ENCODE data around the gene CEP164. TPM values are rescaled to one million over a fixed set of nuclear protein-coding genes. Genes with fewer than 3 reads are reported as not detected.

CEP164 gene
- total RNA-seq, 3 donors from 2014 or later: 13.8 to 26.2 (median 17.3) TPM

DNA sequence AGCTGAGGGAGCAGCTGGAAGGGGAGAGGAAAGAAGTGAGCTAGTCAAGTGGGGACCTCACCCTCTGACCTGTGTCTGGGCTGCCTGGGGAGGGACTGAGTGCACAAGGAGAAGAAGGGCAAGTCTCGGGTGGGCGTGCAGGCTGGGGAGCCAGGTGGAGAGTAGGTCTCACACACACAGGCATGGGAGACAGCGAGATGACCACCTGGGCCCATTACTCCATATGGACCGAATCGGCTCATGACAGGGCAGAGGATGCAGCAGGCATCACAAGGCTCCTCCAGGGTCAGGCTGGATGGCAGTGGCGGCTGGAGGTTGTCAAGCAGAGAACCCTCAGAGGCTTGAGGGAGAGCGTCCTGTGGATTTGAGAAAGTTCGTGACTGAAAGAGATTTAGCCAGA is 63.5 kb downstream of the CEP164 start:
- DNase-seq (no peak), ATAC-seq (no peak)
- intact Hi-C loops (cut with DNase I, micrococcal nuclease): no loop called here
- no peak for TF ChIP-seq CTCF (IDR thresholded peaks at IDR 0.05)
- Histone ChIP-seq H3K4me3 (no peak overlapping the region), H3K4me1 (ENCODE audit: low read depth) (no peaks in the 10 kb centered on the region), H3K9me3 (no peaks in the 10 kb centered on the region), H3K36me3 (ENCODE audit: low read depth) (peaks cover 3% of the 10 kb centered on the region)

GRCh38 chr11:117392001-117392690 is 64.5 kb downstream of the CEP164 start:
- ATAC-seq: no peak
- no peaks in the 10 kb centered on the region for H3K9me3 ChIP-seq
- no peak for TF ChIP-seq CTCF (IDR thresholded peaks at IDR 0.05)
- no peaks in the 10 kb centered on the region for H3K4me1 ChIP-seq (ENCODE audit: low read depth)
- H3K4me3 ChIP-seq: no peak overlapping the region
- no peak for DNase-seq
- peaks cover 3% of the 10 kb centered on the region for H3K36me3 ChIP-seq (ENCODE audit: low read depth)
- intact Hi-C loops (cut with DNase I, micrococcal nuclease): no loop called here

DNA sequence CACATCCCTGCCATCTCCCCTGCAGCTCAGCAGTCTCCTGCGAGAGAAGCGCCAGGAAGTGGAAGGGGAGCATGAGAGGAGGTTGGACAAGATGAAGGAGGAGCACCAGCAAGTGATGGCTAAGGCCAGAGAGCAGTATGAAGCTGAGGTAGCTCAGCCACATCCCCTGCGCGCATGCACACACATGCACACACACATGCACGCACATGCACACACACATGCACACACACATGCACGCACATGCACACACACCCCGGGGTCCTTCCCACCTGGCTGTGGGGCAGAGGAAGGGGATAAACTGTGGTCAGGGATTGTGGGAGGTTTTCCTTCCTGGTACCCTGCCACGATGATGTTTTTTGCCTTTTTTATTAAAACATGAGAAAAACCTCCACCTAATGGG is 65.3 kb downstream of the CEP164 start:
- H3K9me3 ChIP-seq: no peaks in the 10 kb centered on the region
- H3K4me3 ChIP-seq: no peak overlapping the region
- DNase-seq (no peak), ATAC-seq (no peak)
- H3K4me1 ChIP-seq (ENCODE audit: low read depth): no peaks in the 10 kb centered on the region
- TF ChIP-seq CTCF (IDR thresholded peaks at IDR 0.05): no peak
- peaks cover 3% of the 10 kb centered on the region for H3K36me3 ChIP-seq (ENCODE audit: low read depth)
- intact Hi-C loops (cut with DNase I, micrococcal nuclease): no loop called here

DNA sequence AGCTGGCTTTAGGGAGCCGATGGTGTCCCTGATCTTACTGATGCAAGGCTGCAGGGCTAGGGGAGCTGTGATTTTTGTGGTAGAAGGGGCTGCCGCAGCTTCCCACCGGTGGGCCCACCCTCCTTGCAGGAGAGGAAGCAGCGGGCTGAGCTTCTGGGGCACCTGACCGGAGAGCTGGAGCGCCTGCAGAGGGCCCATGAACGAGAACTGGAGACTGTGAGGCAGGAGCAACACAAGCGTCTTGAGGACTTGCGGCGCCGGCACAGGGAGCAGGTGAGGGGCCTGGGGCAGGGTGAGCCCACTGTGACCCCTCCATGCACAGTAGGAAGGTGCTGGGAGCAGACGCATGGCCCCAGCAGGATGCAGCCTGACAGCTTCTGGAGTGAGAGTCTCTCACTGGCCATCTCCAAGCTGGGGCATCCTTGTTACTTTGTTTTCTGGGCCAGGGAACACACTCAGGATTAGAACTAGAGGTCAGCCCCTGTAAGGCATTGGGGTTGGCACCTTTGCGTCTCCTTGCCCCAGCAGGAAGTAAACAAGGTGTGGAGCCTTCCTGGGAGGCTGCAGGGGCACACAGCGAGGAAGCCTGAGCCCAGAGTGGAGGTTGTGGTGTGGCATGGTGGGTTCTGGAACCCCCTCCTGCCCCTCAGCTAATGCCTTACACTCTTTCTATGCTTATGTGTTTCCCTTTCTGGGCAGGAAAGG is 66.7 kb downstream of the CEP164 start:
- Histone ChIP-seq H3K9me3 (peaks cover 10% of the 10 kb centered on the region), H3K36me3 (ENCODE audit: low read depth) (peaks cover 3% of the 10 kb centered on the region), H3K4me1 (ENCODE audit: low read depth) (no peaks in the 10 kb centered on the region), H3K4me3 (no peak overlapping the region)
- intact Hi-C loops (cut with DNase I, micrococcal nuclease): no loop called here
- no peak for DNase-seq
- ATAC-seq: no peak
- TF ChIP-seq CTCF (IDR thresholded peaks at IDR 0.05): no peak

GRCh38 chr11:117395476-117395875 is 67.8 kb downstream of the CEP164 start:
- TF ChIP-seq CTCF (IDR thresholded peaks at IDR 0.05): no peak
- ATAC-seq (no peak), DNase-seq (no peak)
- intact Hi-C loops (cut with DNase I, micrococcal nuclease): no loop called here
- Histone ChIP-seq H3K9me3 (peaks cover 10% of the 10 kb centered on the region), H3K4me1 (ENCODE audit: low read depth) (no peaks in the 10 kb centered on the region), H3K36me3 (ENCODE audit: low read depth) (peaks cover 3% of the 10 kb centered on the region), H3K4me3 (no peak overlapping the region)

Measured in mucosa of descending colon (tissue), 3 donors.